GM19238 (cell line): ENCODE measurements around the gene COL25A1.
"Not testable (repeated sequence)": the region's sequence is repeated elsewhere in the genome, so short reads cannot be mapped to it uniquely, and the experiment has no call there.

Experiments
- DNase-seq: peaks from one replicate; pipeline ENCODE4 v3.0.0; 2011; ENCODE audit warnings: low spot score; ENCODE audit not compliant: insufficient read length

The COL25A1 gene

DNA sequence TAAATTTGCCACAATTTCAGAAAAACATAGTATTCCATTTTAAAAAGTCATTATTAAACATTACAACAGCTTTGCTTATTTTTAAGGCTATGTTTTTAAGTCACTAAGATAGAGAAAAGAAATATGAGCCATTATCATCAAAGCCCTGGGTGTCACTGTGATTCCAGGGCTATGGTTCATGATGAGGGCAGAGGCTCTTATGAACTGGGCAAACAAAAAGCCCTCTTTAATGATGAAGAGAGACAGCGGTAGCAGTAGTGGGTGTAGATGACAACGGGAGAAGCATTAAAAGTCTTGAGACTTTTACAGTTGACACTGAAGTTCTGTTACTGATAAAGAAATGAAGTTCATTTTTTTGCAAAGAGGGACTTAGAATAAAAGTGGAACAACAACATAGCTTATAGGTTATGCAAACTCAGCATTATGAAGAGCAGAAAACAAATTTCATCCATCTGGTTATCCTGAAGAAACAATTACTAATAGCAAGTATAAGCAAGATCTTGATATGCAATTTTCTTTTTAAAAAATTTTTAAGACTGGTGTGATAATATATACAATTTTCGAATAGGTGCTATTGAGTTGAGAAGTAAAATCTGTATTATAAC, 336.9 kb downstream of the COL25A1 start:
- no peak for DNase-seq

DNA sequence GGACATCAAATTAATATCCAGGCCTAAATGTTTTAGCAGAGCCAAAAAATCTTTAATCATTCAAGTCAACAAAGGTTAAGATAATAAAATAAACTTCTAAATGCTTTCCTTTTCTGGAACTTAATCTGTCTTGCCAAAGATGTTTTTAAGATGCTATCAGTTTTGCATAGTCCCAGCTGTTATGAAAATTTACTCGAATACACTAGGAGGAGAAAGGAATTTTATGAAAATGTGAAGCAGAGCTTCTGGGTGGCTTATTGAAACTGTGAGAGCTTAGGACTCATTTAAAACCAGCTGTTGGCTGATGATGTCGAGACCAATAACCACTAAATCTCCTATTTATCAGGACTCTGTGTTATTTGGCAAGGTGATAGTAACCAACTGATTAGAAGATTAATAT, 337.4 kb downstream of the COL25A1 start:
- DNase-seq = no peak

- DNase-seq = no peak
Measured at GRCh38 chr4:108963910-108964309, 338.5 kb downstream of the COL25A1 start.

DNA sequence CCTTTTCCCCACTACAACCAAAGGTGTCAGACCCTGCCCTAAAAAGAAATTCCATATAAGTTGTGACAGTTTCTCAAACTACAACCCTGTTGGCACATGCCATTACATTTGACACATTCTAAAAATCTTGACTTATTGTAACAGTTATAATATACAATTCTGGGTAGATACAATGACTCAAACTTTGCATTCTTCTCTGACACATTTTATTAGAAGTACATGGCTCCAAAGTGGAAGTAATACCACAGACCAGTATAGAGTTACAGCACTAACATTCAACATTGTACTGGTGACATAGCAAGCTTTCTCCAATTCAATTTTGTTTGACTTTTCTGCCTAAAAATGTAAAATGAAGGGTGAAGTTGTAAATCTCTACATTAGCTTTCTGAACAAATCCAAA, 343.0 kb downstream of the COL25A1 start:
- no peak for DNase-seq

- no peak for DNase-seq
Measured at GRCh38 chr4:108954880-108955279, 347.6 kb downstream of the COL25A1 start.

DNA sequence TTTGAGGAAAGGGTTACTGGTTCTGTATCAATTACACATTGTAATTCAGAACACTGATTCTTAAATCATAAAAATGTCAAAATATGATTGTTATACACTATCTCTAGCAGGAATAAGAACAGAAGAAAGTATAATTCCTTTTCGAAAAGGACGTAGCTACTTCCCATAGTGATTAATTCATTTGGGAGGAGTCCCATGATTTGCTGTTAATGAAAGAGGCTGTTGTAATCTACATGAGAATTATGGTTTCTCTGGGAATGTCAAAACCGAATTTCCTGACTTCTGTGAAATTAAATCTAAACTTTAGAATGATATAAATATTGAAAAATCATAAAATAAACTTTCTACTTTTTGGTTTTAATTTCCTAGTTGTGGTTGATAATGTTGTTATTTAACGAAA, 348.5 kb downstream of the COL25A1 start:
- DNase-seq = no peak

DNA sequence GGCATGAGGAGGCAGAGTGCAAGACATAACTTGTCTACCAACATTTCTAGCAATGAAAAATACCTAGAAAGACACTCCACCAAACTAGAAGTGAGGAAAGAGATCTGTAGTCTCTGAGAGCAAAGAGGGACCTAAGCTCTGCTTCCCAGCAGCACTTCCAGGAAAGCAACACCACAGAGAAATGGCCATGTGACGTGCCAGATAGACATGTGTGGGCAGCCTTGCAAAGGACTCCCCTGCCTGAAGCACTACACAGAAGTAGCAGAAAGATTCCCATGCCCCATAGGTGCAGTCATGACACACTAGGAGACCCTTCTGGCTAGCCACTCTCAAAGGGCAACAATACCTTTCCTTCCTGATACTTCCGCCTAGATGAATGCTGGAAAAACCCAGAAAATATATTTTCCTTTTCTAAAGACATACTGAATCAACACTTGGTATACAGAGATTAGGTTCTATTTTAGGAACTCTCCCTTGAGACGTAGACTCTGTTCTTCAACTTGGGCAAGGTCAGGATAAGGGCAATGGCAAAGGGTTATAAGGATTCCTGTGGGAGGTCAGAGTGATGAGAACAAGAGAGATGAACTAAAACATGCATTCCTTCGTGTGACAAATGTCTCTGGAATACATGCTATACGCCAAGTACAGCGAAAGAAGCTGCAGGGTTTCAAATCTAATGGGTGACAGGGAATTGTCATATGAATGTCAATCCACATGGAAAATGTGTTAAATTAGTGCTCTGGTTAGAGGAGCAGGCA, 352.1 kb downstream of the COL25A1 start:
- DNase-seq = no peak

DNA sequence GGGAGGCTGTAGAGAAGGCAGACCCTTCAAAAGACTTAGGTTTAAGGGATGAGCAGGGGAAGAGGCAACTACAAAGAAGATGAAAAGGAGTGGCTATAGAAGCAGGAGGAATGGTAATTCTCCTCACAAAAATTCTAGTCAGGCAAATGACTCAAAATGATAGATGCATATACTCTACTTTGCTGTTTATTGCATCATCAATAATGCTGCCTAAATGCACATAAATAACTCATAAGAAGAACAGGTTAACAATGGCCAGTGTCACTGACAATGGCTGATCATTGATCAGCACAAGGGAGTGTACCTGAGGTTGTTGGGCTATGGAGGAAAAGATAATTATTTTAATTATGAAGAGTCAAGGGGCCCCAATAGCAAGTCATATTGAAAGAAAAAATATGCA, 354.9 kb downstream of the COL25A1 start:
- DNase-seq = no peak

- no peak for DNase-seq
Measured at GRCh38 chr4:108946237-108946636, 356.2 kb downstream of the COL25A1 start.

- DNase-seq = no peak
Measured at GRCh38 chr4:108943976-108944591, 358.4 kb downstream of the COL25A1 start.

GRCh38 chr4:108943371-108943770, 359.1 kb downstream of the COL25A1 start:
- no peak for DNase-seq

GRCh38 chr4:108941904-108942430, 360.5 kb downstream of the COL25A1 start:
- DNase-seq = no peak

DNA sequence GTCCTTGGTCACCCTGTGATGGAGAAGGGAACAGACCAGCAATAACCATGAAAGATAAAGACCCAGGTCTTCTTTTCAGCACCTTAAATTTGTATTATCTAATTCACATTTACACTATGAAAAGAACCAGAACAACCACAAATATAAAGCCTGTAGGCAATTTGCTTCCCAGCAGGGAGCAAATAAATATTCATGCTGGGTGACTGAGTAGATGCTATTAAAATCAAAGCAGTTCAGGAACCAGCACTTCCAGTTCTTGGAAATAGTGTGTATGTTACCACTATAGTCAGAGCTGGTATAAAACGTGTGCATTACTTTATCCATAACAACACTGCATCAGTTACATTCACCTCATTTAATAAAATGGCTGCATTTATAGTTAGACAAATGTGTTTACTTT, 361.8 kb downstream of the COL25A1 start:
- DNase-seq = no peak

GRCh38 chr4:108940149-108940548, 362.3 kb downstream of the COL25A1 start:
- no peak for DNase-seq

- no peak for DNase-seq
Measured at GRCh38 chr4:108937066-108937465, 365.4 kb downstream of the COL25A1 start.

DNA sequence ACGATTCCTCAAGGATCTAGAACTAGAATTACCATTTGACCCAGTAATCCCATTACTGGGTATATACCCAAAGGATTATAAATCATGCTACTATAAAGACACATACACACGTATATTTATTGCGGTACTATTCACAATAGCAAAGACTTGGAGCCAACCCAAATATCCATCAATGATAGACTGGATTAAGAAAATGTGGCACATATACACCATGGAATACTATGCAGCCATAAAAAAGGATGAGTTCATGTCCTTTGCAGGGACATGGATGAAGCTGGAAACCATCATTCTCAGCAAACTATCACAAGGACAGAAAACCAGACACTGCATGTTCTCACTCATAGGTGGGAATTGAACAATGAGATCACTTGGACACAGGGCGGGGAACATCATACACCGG, 368.5 kb downstream of the COL25A1 start:
- not testable (repeated sequence) for DNase-seq

GRCh38 chr4:108933046-108933445, 369.4 kb downstream of the COL25A1 start:
- DNase-seq = no peak

- DNase-seq = no peak
Measured at GRCh38 chr4:108931926-108932325, 370.5 kb downstream of the COL25A1 start.

DNA sequence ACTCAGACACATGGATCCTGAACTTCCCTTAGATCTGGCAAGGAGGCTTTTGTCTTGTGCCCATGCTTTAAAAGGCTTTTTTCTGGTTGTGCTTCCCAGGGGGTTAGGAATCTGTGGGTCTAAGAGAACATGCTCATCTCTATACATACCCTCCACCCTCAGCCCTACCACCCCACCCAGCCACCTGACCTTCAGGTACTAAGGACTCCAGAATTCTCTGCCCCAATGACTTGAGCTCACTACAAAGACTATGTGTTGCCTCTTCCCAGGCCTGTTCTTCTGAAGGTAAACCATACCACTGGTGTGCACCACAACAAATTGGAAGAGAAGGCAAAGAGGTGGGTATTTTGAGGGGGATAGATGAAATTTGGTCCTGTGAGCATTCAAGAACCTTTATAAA, 372.3 kb downstream of the COL25A1 start:
- no peak for DNase-seq

DNA sequence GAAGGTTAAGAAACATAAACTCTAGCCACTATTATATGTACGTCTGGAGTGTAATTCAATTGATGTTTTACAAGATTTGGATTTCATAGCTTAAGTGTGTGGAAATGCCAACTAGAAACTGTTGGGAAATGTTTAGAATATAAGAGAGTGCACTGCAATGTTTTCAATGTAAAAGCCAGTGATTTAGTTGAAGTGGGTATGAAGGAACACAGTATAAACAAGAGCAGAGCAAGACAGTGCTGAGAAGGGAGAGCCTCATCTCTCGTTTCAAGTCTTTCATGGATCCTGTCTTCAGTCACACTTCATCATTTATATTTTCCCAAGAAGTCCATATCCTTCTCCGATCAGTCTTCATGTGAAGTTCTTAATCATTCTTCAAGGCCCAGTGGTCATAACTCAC, 375.7 kb downstream of the COL25A1 start:
- DNase-seq = no peak

GRCh38 chr4:108926061-108926460, 376.4 kb downstream of the COL25A1 start:
- no peak for DNase-seq

DNA sequence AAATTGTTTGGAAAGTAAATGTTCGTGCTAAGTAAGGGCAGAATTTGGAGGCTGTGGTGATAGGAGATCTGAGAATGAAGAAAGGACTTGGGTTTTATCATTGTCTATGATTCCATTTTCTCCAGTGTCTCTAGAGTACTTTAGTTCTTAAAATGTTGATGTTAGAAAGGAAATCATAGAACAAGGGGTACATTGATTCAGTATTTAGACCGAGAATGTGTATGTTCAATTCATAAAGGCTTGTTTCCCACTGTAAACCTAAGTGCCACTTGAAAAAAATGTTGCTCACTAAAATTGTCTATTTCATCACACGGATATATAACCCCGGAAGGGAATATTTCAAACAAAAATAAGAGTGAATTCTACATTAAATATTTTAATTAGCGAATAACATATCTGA, 380.3 kb downstream of the COL25A1 start:
- DNase-seq = no peak
